MM.1S (cell line): ENCODE data around the gene ITSN1.

Experiments used
- EZH2 ChIP-seq: fragments of 300-600 bp; sonication (generic); optimal IDR thresholded peaks from 2 replicates; pipeline ENCODE3; 2017; ENCODE audit warnings: low read depth, mild to moderate bottlenecking, antibody characterized with exemption, low read length, mixed read lengths
- EZH2phosphoT487 ChIP-seq: fragments of 300-600 bp; sonication (generic); IDR thresholded peaks from 2 replicates; pipeline ENCODE4 v1.6.1; 2018; ENCODE audit warnings: antibody characterized with exemption, low read length
- TF ChIP-seq, protein P1 (sequence below): fragments of 300-600 bp; sonication (generic); IDR thresholded peaks from 2 replicates; pipeline ENCODE4 v1.5.1; 2016; ENCODE audit warnings: antibody characterized with exemption, low read length, mixed read lengths

DNA sequence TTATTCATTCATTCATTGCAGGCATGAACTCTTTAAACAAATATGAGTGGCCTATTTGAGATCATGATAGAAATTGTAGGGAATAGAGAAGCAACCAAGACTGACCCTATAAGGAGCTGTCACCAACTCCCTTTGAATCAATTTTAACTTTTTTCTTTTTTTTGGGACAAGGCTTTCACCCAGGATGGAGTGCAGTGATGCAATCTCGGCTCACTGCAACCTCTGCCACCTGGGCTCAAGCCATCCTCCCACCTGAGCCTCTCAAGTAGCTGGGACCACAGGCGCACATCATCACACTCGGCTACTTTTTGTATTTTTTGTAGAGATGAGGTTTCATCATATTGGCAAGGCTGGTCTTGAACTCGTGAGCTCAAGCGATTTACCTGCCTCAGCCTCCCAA, 290.4 kb downstream of the ITSN1 start:
- TF ChIP-seq, protein P1, sequence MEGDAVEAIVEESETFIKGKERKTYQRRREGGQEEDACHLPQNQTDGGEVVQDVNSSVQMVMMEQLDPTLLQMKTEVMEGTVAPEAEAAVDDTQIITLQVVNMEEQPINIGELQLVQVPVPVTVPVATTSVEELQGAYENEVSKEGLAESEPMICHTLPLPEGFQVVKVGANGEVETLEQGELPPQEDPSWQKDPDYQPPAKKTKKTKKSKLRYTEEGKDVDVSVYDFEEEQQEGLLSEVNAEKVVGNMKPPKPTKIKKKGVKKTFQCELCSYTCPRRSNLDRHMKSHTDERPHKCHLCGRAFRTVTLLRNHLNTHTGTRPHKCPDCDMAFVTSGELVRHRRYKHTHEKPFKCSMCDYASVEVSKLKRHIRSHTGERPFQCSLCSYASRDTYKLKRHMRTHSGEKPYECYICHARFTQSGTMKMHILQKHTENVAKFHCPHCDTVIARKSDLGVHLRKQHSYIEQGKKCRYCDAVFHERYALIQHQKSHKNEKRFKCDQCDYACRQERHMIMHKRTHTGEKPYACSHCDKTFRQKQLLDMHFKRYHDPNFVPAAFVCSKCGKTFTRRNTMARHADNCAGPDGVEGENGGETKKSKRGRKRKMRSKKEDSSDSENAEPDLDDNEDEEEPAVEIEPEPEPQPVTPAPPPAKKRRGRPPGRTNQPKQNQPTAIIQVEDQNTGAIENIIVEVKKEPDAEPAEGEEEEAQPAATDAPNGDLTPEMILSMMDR: no peak
- TF ChIP-seq EZH2phosphoT487 (no peak), EZH2 (no peak)
